A673 (cell line): ENCODE data around the gene SPP1.

Source experiments
- EZH2 ChIP-seq: fragments of 200-600 bp; sonication (generic); IDR thresholded peaks from 2 replicates; pipeline ENCODE4 v1.6.1; 2017; ENCODE audit warnings: borderline replicate concordance, low read depth, mild to moderate bottlenecking, mixed read lengths, antibody characterized with exemption, low read length; ENCODE audit not compliant: poor library complexity, severe bottlenecking
- TF ChIP-seq, protein P1 (sequence below): fragments of 300-800, 200-600 bp; sonication (generic); conservative IDR thresholded peaks from 2 replicates; pipeline ENCODE4 v1.5.1; 2017; ENCODE audit warnings: low read depth, mild to moderate bottlenecking, antibody characterized with exemption, low read length, moderate library complexity, mixed read lengths

DNA sequence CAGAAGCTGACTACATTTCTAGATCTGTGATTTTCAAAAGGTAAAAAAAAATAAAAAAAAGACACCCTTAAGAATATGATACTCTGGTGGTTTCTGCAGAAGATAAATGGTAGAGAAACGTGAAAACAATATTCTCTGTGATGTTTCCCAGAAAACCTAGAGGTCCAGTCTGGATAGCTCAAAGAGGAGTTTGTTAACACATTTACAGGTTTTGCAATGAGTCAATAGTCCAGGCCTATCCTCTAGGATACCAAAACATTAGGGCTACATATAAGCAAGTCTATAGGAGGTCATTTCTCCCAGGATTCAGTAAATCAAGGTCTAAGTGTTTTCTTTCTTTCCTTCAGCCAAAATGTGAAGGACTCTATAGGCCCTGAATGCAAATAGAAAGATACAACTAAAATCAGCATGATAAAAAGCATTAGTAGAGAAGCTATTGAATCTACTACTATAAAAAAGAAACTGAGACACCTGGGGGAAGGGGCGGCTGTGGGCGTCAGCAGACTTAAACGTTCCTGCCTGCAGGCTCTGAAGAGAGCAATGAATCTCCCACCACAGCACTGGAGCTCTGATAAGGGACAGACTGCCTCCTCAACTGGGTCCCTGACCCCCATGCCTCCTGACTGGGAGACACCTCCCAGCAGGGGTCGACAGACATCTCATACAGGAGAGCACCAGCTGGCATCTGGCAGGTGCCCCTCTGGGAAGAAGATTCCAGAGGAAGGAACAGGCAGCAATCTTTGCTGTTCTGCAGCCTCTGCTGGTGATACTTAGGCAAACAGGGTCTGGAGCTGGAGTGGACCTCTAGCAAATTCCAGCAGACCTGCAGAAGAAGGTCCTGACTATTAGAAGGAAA is 33.7 kb upstream of the SPP1 start:
- TF ChIP-seq, protein P1, sequence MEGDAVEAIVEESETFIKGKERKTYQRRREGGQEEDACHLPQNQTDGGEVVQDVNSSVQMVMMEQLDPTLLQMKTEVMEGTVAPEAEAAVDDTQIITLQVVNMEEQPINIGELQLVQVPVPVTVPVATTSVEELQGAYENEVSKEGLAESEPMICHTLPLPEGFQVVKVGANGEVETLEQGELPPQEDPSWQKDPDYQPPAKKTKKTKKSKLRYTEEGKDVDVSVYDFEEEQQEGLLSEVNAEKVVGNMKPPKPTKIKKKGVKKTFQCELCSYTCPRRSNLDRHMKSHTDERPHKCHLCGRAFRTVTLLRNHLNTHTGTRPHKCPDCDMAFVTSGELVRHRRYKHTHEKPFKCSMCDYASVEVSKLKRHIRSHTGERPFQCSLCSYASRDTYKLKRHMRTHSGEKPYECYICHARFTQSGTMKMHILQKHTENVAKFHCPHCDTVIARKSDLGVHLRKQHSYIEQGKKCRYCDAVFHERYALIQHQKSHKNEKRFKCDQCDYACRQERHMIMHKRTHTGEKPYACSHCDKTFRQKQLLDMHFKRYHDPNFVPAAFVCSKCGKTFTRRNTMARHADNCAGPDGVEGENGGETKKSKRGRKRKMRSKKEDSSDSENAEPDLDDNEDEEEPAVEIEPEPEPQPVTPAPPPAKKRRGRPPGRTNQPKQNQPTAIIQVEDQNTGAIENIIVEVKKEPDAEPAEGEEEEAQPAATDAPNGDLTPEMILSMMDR, result no peak
- no peak for TF ChIP-seq EZH2
